HG03039 (cell line): ENCODE data around the gene SH2B3.

Source experiments
- ATAC-seq: cut with Tn5 transposase; IDR thresholded peaks from one replicate; pipeline ENCODE4 v1.9.1; 2021; ENCODE audit warnings: mild to moderate bottlenecking, moderate library complexity; ENCODE audit not compliant: unreplicated experiment

Gene SH2B3

GRCh38 chr12:111442301-111443045 is 36.8 kb downstream of the SH2B3 start:
- ATAC-seq: no peak

GRCh38 chr12:111443086-111443485 is 37.4 kb downstream of the SH2B3 start:
- no peak for ATAC-seq

- no peak for ATAC-seq
Measured at GRCh38 chr12:111443586-111443985, 37.9 kb downstream of the SH2B3 start.

- ATAC-seq: peak; percentile 12
Measured at GRCh38 chr12:111444314-111444924, 38.7 kb downstream of the SH2B3 start.

GRCh38 chr12:111444925-111445725 is 39.4 kb downstream of the SH2B3 start:
- peak; percentile 75 for ATAC-seq

- ATAC-seq: no peak
Measured at GRCh38 chr12:111445726-111446581, 40.2 kb downstream of the SH2B3 start.

GRCh38 chr12:111446631-111447570 is 41.2 kb downstream of the SH2B3 start:
- no peak for ATAC-seq

- ATAC-seq: no peak
Measured at GRCh38 chr12:111447571-111448265, 42.0 kb downstream of the SH2B3 start.

- ATAC-seq: no peak
Measured at GRCh38 chr12:111448266-111448830, 42.6 kb downstream of the SH2B3 start.

GRCh38 chr12:111448846-111449790 is 43.4 kb downstream of the SH2B3 start:
- ATAC-seq: no peak

GRCh38 chr12:111450676-111451075 is 45.0 kb downstream of the SH2B3 start:
- no peak for ATAC-seq

- no peak for ATAC-seq
Measured at GRCh38 chr12:111451232-111451631, 45.5 kb downstream of the SH2B3 start.

GRCh38 chr12:111451649-111452129 is 46.0 kb downstream of the SH2B3 start:
- ATAC-seq: no peak

GRCh38 chr12:111453071-111453989 is 47.6 kb downstream of the SH2B3 start:
- ATAC-seq: no peak

- ATAC-seq: no peak
Measured at GRCh38 chr12:111454311-111454710, 48.6 kb downstream of the SH2B3 start.

- ATAC-seq: no peak
Measured at GRCh38 chr12:111454716-111455447, 49.2 kb downstream of the SH2B3 start.
